Measurements from ENCODE around the gene ZFYVE1.

DNA sequence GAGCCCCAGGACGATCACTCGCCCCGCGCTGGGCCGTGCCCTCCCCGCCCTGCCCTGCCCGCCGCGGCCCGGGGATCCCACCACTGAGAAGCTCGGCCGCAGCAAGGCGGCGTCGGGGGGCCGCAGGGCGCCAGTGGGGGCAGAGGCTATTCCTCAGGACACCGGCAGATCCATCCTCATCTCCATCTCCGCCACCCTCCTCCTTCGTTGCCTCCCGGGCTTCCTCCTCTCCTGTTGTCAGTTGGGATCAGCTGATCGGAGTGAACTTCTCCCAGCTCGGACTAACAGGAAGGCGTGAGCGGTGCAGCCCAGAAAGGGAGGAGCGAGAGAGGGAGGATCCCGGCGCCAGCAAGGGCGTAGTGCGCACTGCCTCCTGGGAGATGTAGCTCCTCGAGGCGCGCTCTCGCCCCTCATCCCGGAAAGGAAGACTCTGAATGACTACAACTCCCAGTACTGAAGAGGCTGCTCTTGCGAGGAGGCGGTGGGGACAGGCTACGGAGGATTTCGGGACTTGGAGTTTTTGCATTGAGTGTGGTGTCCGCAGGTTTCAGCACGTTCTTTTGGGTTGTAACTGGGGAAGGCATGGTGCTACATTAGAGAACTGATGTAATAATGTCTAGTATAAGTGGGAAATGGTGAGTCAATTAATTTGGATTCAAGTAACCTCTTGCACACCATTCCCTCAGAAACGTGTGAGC lies at the start of gene ZFYVE1:
- TF ChIP-seq L3MBTL2 (conservative IDR thresholded peaks at IDR 0.05) (peak; percentile 61), CTBP1 (IDR thresholded peaks at IDR 0.05; ENCODE audit: borderline replicate concordance) (peak; percentile 31; the same call in 1 of the 2 replicates), LEF1 (IDR thresholded peaks at IDR 0.05; ENCODE audit: borderline replicate concordance) (no peak), HDGF (IDR thresholded peaks at IDR 0.05; ENCODE audit: borderline replicate concordance) (0 out of 2 replicates have a peak, but pooled peaks have one; percentile 66), FOXK2 (IDR thresholded peaks at IDR 0.05) (peak; percentile 57; the same call in 1 of the 2 replicates), BHLHE40 (IDR thresholded peaks at IDR 0.05; ENCODE audit: borderline replicate concordance) (no peak)

All from HEK293T (cell line).